ENCODE results near the gene SLC41A2.

The SLC41A2 gene

GRCh38 chr12:104929977-104930376 is 28.1 kb downstream of the SLC41A2 start:
- DNase-seq: no peak

- no peak for DNase-seq
These were observed 28.7 kb downstream of the SLC41A2 start for GRCh38 chr12:104929368-104929767.

- no peak for DNase-seq
These were observed 29.9 kb downstream of the SLC41A2 start for GRCh38 chr12:104928036-104928745.

DNA sequence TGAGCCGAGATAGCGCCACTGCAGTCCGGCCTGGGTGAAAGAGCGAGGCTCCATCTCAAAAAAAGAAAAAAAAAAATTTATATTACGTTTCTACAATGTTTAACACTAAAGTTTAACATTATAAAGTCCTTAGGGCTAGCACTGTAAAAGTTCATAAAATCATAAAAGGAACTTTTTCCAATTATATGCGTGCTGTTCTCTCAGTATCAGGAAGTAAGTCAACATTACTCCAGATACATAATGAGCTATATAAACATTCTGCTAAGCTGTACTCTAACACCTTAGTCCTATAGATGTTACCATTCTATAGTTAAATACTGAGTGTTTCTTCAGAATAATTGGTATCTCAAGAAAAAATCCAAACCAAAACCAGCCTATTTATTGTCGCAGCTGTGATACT is 32.6 kb downstream of the SLC41A2 start:
- DNase-seq: no peak

- no peak for DNase-seq
These were observed 36.8 kb downstream of the SLC41A2 start for GRCh38 chr12:104921340-104921739.

DNA sequence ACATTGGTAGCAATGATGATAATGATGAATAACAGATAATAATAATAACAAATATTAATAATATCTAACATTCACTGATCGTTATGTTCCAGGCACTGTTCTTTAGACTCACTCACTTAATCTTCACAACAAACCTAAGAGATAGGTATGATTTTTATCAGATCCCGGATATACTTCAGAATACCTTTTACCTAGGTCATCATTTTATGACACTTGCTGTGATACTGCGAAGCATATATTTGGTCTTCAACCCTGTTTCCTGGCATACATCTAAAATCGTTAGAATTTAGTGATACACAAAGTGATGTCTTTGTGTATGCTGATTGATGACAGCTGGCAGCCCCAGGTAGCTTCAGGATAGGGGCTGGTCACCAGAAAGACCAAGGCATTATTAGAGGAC is 46.1 kb downstream of the SLC41A2 start:
- no peak for DNase-seq

DNA sequence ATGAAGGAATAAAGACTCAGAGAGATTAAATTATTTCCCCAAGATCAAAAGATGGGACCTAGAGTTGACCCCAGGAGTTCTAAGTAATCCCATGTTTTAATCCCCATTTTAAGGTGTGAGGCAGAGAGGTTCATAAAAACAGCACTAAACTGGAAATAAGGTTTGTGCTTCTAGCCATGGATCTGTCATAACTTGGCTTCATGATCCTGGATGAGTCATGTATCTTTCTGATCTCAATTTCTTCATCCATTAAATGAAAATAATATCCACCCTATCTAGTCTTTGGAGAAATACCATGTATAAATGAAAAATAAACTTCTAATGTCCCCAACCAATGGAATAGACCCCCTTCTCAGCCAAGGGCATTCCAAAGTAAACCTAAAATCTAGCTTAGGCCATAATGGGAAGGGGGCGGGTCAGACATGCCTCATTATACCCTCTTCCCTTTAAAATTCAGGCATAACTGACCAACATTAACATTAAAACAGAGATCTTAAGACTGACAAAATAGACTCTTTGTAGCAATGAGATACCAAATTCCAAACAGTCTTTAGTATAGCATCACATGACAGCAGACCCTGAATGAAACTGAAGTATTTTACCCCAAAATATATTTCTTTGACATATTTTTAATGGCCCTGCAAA is 47.8 kb downstream of the SLC41A2 start:
- no peak for DNase-seq

- DNase-seq: no peak
These were observed 48.3 kb downstream of the SLC41A2 start for GRCh38 chr12:104909761-104910160.
